SH-SY5Y (cell line): ENCODE data around the gene SLC6A14.

Experiments used
- GATA2 ChIP-seq: IDR thresholded peaks from 2 replicates; pipeline ENCODE4 v1.6.1; 2011; ENCODE audit warnings: mild to moderate bottlenecking, low read depth, low read length
- GATA3 ChIP-seq: IDR thresholded peaks from 2 replicates; pipeline ENCODE4 v1.6.1; 2011; ENCODE audit warnings: low read depth, mild to moderate bottlenecking, low read length, moderate library complexity

DNA sequence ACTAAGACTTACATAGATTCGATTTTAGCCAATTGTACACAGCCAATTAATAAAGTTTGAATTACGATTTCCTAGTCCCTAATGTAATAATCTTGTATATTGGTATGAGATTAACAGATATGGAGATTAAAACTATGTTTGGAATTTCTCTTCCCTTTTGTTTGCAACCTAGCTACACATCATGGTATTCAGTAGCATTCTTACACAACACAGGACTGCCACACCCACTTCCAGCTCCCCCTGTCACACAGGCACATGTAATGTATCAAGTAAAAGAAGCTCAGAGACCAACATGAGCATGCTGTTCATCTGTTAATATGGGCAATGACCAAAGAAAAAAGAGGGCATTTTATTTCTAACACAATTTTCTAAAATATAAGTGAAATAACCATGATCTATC is 12.8 kb downstream of the SLC6A14 start:
- TF ChIP-seq GATA2 (no peak), GATA3 (no peak)
